ENCODE results near the gene TCP10L. TPM values are rescaled to one million over a fixed set of nuclear protein-coding genes. Genes with fewer than 3 reads are reported as not detected.

TCP10L gene
- total and polyA plus RNA-seq, 2 of the 13 experiments (the other 11 are each of a cell fraction or from before 2014, with no cell fraction given): 0.90 to 2.4 TPM

DNA sequence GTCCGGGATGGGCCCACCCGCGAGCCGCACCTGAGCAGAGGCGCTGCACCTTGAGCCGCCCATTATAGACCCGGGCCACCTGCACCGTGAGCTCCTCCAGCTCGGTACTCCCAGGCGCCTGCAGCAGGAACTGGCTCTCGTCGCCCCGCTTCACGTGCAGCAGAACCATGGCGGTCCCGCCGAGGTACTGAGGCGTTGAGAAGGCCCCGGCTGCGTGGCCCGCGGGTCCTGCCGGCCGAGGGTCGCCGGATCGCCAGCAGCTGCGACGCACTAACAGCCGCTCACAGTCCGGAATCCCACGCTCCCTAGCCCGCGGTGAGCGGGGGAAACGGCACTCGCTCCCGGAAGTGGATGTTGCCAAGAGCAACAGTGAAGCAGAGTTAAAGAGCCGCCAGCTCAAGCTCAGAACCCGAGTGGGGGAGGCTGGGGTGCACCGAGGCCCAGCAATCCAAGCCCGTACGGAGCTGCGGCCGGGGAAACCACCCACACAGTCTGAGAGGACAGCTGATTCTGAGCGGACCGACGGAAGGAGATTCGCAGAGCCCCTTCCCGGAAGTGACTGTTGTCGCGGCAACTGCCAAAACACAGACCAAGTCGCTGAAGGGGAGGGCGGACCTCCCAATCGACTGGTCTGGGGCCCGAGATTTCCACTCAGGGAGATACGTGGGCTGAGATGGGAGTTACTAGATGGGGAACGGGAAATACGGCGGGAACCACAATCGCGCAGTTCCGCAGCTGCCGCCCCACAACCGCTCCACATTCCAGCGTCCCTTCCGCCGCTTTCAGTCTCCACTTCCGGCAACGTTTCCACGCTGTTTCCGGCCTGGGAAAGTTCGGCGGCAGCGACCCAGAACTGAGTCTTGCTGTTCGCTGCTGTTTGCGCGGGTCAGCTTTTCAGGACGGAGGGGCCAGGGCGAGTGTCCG lies 27.0 kb upstream of the TCP10L start, which contains the start of gene CFAP298 (continued):
- TF ChIP-seq, protein P1, sequence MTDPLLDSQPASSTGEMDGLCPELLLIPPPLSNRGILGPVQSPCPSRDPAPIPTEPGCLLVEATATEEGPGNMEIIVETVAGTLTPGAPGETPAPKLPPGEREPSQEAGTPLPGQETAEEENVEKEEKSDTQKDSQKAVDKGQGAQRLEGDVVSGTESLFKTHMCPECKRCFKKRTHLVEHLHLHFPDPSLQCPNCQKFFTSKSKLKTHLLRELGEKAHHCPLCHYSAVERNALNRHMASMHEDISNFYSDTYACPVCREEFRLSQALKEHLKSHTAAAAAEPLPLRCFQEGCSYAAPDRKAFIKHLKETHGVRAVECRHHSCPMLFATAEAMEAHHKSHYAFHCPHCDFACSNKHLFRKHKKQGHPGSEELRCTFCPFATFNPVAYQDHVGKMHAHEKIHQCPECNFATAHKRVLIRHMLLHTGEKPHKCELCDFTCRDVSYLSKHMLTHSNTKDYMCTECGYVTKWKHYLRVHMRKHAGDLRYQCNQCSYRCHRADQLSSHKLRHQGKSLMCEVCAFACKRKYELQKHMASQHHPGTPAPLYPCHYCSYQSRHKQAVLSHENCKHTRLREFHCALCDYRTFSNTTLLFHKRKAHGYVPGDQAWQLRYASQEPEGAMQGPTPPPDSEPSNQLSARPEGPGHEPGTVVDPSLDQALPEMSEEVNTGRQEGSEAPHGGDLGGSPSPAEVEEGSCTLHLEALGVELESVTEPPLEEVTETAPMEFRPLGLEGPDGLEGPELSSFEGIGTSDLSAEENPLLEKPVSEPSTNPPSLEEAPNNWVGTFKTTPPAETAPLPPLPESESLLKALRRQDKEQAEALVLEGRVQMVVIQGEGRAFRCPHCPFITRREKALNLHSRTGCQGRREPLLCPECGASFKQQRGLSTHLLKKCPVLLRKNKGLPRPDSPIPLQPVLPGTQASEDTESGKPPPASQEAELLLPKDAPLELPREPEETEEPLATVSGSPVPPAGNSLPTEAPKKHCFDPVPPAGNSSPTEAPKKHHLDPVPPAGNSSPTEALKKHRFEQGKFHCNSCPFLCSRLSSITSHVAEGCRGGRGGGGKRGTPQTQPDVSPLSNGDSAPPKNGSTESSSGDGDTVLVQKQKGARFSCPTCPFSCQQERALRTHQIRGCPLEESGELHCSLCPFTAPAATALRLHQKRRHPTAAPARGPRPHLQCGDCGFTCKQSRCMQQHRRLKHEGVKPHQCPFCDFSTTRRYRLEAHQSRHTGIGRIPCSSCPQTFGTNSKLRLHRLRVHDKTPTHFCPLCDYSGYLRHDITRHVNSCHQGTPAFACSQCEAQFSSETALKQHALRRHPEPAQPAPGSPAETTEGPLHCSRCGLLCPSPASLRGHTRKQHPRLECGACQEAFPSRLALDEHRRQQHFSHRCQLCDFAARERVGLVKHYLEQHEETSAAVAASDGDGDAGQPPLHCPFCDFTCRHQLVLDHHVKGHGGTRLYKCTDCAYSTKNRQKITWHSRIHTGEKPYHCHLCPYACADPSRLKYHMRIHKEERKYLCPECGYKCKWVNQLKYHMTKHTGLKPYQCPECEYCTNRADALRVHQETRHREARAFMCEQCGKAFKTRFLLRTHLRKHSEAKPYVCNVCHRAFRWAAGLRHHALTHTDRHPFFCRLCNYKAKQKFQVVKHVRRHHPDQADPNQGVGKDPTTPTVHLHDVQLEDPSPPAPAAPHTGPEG (CRISPR knock-in tag; IDR thresholded peaks at IDR 0.05): peak; percentile 23; the same call in 1 of the 2 replicates
- TF ChIP-seq FOXK1 (CRISPR knock-in tag; IDR thresholded peaks at IDR 0.05; ENCODE audit: borderline replicate concordance, low read depth) (peak; percentile 60; the same call in 1 of the 2 replicates), THAP11 (CRISPR knock-in tag; IDR thresholded peaks at IDR 0.05) (peak; percentile 91), THYN1 (CRISPR knock-in tag; IDR thresholded peaks at IDR 0.05; ENCODE audit: borderline replicate concordance, low read depth) (no peak), POGZ (CRISPR knock-in tag; IDR thresholded peaks at IDR 0.05) (peak; percentile 75), LCORL (IDR thresholded peaks at IDR 0.05) (no peak), LCORL (CRISPR knock-in tag; IDR thresholded peaks at IDR 0.05) (0 out of 2 replicates have a peak, but pooled peaks have one; percentile 20), ZNF468 (CRISPR knock-in tag; IDR thresholded peaks at IDR 0.05) (no peak), JUN (CRISPR knock-in tag; IDR thresholded peaks at IDR 0.05) (no peak), KDM2A (CRISPR knock-in tag; IDR thresholded peaks at IDR 0.05; ENCODE audit: borderline replicate concordance, low read depth) (peak; percentile 91), SOX5 (CRISPR knock-in tag; IDR thresholded peaks at IDR 0.05; ENCODE audit: borderline replicate concordance) (0 out of 2 replicates have a peak, but pooled peaks have one; percentile 8), ZNF616 (CRISPR knock-in tag; IDR thresholded peaks at IDR 0.05; ENCODE audit: low read depth) (0 out of 2 replicates have a peak, but pooled peaks have one; percentile 20), TAF1 (CRISPR knock-in tag; IDR thresholded peaks at IDR 0.05) (peak; percentile 72), PHB2 (IDR thresholded peaks at IDR 0.05; ENCODE audit: partially characterized antibody) (no peak), ZFP62 (CRISPR knock-in tag; IDR thresholded peaks at IDR 0.05) (no peak), CCAR2 (optimal IDR thresholded peaks at IDR 0.05; ENCODE audit: low read depth, low read length) (no peak), BHLHE40 (IDR thresholded peaks at IDR 0.05; ENCODE audit: low read length) (no peak), ELF1 (CRISPR knock-in tag; IDR thresholded peaks at IDR 0.05) (peak; percentile 90), SMARCE1 (IDR thresholded peaks at IDR 0.05; ENCODE audit: borderline replicate concordance) (no peak), GTF3A (CRISPR knock-in tag; conservative IDR thresholded peaks at IDR 0.05) (peak; percentile 83; the same call in 1 of the 2 replicates), PAX8 (CRISPR knock-in tag; IDR thresholded peaks at IDR 0.05; ENCODE audit: borderline replicate concordance) (peak; percentile 65; the same call in 1 of the 2 replicates), NONO (IDR thresholded peaks at IDR 0.05) (no peak), NONO (CRISPR knock-in tag; conservative IDR thresholded peaks at IDR 0.05) (peak; percentile 93)
- TF ChIP-seq, protein P2, sequence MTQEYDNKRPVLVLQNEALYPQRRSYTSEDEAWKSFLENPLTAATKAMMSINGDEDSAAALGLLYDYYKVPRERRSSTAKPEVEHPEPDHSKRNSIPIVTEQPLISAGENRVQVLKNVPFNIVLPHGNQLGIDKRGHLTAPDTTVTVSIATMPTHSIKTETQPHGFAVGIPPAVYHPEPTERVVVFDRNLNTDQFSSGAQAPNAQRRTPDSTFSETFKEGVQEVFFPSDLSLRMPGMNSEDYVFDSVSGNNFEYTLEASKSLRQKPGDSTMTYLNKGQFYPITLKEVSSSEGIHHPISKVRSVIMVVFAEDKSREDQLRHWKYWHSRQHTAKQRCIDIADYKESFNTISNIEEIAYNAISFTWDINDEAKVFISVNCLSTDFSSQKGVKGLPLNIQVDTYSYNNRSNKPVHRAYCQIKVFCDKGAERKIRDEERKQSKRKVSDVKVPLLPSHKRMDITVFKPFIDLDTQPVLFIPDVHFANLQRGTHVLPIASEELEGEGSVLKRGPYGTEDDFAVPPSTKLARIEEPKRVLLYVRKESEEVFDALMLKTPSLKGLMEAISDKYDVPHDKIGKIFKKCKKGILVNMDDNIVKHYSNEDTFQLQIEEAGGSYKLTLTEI (CRISPR knock-in tag; conservative IDR thresholded peaks at IDR 0.05): no peak

Measured in HepG2 (cell line).